HS-27A (cell line): ENCODE data around the gene NCOA5.
A peak's percentile ranks its signal among the peaks of the same experiment; 100 is the strongest.

Experiments used
- DNase-seq: peaks from one replicate; pipeline ENCODE4 v3.0.0-alpha.2; 2012; ENCODE audit warnings: low read depth, missing footprints

NCOA5 gene

GRCh38 chr20:46036370-46036769 lies 53.4 kb downstream of the NCOA5 start:
- no peak for DNase-seq

DNA sequence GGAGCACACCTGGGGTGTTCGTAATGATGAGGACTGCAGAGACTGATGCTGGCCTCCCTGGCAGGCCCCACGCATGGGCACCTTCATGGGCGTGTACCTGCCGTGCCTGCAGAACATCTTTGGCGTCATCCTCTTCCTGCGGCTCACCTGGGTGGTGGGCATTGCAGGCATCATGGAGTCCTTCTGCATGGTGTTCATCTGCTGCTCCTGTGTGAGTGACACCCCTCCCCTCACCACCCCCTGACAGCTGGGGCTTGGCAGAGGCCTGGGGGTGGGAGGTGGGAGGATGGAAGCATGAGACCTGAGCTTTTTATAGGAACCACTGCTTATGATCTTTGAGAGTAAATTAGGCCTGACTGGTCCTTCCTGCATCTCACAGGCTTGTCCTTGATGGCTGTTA lies 54.0 kb downstream of the NCOA5 start:
- DNase-seq = no peak

GRCh38 chr20:46035253-46035652 lies 54.5 kb downstream of the NCOA5 start:
- DNase-seq = no peak

- DNase-seq = no peak
Observed at GRCh38 chr20:46034039-46034438, 55.7 kb downstream of the NCOA5 start.

- DNase-seq = no peak
Observed at GRCh38 chr20:46031701-46032254, 58.0 kb downstream of the NCOA5 start.

DNA sequence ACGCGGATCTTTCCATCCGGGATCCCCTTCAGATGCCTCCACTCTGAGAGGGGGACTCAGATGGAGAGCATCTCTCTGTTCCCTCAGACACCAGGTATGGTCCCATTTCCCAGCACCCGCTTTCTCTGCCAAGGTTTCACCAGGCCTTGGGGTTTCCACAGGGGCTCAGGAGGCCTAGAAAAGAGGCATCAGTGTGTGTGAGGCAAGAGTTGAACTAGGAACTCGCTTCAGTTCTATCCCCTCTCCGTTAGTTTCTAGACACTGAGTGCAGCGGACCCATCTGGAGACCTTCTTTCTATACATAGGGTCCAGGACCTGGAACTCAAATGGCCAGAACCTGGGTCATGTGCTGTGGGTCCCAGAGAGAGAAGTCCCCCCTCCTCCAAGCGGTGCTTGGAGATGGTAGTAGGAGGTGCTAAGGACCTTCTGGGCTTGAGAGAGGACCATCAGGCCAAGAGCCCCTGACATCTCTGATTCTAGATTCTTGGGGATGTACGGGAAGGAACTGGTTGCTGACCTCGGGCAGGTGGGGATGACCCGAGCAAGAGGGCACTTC lies 58.7 kb downstream of the NCOA5 start:
- no peak for DNase-seq

DNA sequence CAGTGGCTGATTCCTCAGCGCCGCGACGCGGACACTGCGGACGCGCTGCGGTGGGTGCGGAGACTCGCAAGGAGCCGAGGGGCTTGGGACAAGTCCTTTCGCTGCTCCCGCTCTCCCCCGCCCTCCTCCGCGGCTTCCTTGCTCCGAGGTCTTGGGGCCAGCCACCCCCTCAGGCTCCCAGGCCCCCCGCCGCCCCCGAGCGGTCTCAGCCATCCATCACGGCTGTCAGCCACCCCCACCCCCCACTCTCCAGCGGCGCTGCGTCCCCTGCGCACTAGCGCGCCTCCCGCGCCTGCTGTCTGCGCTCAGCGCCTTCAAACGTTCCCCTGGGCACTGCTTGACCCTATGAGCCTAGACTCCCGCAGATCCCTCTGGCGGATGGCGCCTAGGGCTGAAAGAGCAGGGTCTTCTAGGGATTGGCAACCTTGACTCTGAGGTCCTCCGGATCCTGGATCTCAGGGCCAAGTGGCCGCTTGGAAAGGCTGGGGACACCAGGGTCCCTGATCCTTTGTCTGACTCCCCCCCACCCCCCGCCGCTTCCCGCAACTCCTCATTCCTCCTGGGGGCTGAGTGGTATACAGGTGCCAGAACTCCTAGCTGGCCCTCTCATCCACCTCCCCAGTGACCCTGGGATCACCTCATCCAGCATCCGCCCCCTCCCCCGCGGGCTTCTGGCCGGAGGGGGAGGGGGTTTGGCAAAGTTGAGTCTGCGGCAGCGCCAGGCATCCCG lies 59.3 kb downstream of the NCOA5 start:
- DNase-seq = no peak

DNA sequence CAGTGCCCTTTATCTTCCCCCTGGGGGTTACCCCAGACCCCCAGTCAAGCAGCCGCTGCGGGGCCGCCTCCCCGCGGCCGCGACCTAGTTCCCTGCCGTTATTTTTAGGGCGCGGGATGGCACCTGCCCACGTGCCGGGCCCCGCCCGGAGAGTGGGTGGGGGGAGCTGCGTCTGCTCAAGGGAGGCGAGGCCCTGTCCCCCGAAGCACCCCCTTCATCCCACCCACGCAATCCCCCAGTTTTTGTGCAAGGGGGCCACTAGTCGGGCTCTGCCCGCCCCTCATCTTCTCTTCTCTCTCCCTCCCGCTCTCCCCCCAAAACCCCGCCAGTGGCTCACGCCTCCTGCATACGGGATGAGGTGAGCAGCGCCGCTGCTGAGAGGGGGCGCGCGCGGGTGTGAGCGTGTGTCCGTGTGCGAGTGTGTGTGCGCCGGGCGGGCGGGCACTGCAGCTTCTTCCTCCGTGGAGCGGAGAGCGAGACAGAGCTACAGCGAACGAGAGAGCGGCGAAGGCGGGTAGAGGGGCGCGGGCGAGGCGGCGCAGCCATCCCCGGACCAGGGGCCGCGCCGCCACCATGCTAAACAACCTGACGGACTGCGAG lies 60.9 kb downstream of the NCOA5 start, which contains the start of gene SLC12A5:
Gene SLC12A5, plus strand, starts transcription at position 444 of the 600 bp plus-strand sequence. Its CDS starts 130 bp downstream, at position 574.
- no peak for DNase-seq

- no peak for DNase-seq
Observed at GRCh38 chr20:46028110-46028509, 61.7 kb downstream of the NCOA5 start.

DNA sequence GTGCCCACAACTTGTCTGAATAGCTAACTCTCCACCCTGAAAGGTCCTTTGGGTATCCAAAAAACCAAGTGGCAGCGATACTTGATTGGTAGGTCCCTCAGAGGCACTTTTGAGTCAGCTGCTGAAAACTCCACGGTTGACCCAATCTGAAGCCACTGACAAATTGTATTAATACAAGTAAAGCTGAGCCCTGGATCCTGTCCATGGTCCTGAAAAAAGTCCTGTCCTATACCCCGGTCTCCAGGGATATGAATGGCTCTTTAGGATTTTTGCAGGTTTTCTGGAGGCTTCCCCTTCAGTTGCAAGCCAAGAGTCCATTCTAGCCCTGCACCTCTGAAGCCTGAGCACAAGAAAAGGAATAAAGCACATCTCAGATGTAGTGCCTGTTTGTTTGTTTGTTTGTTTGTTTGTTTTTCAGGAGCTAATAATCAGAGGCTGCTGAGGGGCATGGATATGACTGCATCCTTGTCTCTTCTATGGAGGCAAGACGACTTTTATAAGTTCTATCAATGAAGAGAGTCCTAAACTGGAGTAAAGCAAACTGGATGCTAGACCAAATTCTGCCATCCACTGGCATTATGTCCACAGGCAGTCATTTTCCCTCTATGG lies 62.4 kb downstream of the NCOA5 start:
- DNase-seq = peak; percentile 49

GRCh38 chr20:46025376-46025783 lies 64.4 kb downstream of the NCOA5 start:
- no peak for DNase-seq

GRCh38 chr20:46023999-46024398 lies 65.8 kb downstream of the NCOA5 start:
- no peak for DNase-seq

DNA sequence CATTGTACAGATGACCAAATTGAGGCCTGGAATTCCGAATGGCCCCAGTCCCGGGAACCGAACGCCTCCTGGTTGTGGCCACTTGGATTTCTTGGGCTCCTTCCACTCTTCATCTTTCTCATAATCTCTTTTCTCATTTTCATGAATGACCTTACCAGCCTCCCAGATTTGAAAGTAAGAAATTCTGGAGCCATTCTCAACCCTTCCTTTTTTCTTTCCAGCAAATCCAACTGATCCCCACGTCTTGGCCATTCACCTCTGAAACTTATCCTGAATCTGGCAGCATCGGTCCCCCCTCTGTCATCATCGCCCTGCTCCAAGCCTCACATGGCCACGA lies 66.6 kb downstream of the NCOA5 start:
- DNase-seq = no peak

DNA sequence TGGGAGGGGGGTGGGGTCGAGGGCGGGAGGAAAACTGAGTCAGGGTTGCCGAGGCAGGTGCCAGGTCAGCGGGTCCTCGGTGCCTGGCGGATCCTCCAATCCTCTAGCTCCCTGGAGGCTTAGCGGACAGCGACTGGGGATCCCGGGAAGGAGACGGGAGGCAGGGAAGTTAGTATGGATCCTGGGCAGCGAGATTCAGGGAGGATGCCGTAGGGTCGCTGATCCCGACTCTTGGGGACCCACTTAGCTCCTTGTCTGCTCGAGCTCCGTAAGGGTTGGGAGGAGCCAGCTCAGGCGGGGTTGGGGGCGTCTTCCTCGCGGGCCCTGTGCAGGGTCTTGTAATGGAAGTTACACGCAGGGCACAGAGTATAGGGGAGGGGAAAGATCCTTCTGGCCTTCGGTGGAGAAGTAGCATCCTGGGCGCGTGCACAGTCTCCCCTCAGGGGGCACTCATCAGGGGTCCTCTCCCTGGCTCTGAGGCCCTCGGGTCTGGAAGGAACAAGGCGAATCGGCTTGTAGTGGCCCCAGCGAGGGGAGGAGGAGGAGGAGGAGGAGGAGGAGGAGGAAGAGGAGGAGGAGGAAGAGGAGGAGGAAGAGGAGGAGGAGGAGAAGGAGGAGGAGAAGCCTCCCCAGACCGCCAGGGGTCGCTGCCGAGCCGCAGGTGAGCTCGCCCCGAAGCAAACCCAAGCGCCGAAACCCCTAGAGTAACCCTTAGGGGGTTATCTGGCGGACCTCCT lies 67.2 kb downstream of the NCOA5 start:
- DNase-seq = no peak

- no peak for DNase-seq
Observed at GRCh38 chr20:46021361-46022359, 68.1 kb downstream of the NCOA5 start.

- no peak for DNase-seq
Observed at GRCh38 chr20:46020555-46020954, 69.2 kb downstream of the NCOA5 start.

GRCh38 chr20:46018611-46019010 lies 71.2 kb downstream of the NCOA5 start:
- no peak for DNase-seq

- DNase-seq = no peak
Observed at GRCh38 chr20:46018112-46018511, 71.7 kb downstream of the NCOA5 start.

GRCh38 chr20:46017272-46017671 lies 72.5 kb downstream of the NCOA5 start:
- no peak for DNase-seq

DNA sequence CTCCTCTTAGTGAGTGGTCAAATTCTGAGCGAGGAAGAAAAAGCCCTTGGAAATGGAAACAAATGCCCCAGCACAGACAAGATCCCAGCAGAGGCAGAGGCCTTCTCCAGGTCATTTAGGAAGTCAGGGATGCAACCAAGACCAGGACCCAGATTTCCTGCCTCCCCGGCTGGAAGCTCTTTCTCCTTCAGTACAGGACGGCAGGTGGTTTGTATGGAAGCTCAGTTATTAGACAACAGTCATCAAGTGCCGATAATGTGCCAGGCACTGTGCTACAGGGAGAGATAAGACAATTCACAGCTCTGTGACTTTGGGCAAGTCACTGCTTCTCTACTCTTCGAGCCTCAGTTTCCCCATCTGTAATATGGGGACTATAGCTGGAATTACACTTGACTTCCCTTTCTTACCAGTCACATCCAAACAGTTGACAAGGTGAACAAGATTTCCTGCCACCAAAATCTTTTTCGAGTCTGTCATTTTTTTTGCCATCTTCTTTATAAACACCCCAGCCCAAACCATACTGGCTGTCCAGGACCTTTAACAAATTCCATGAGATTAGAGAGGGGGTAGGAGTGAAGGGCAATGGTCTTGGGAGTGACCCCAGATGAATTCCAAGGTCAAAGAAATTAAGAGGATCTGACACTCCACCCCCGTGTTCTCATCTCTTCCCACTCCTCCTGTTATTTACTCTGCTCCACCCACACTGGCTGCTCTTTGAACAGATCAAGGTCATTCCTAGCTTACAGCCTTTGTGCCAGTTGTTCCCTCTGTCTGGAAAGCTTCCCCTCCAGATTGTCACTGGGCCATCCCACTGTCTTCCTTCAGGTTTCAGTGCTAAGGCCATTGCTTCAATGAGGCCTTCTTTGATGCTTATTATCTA lies 75.0 kb downstream of the NCOA5 start:
- DNase-seq = no peak
